Lower lobe of right lung (tissue), 2 donors: Measurements from ENCODE around the gene LYAR. TPM values are rescaled to one million over a fixed set of nuclear protein-coding genes. Genes with fewer than 3 reads are reported as not detected.
A peak's percentile ranks its signal among the peaks of the same experiment; 100 is the strongest.

ENCODE experiments used
- ATAC-seq, 2 donors: fragments of 200-7000 bp; cut with Tn5 transposase; one replicate each; pipeline ENCODE4 v1.9.1; 2020 to 2022; ENCODE audit warnings: mild to moderate bottlenecking in 2 of 2, moderate library complexity in 2 of 2
- DNase-seq: peaks from one replicate; pipeline ENCODE4 v3.0.0-alpha.2; 2020
- H3K27ac ChIP-seq: fragments of 200-600 bp; one replicate; pipeline ENCODE4 v1.8.0; 2022
- H3K27me3 ChIP-seq: fragments of 200-600 bp; one replicate; pipeline ENCODE4 v1.8.0; 2022; ENCODE audit warnings: low read depth
- H3K36me3 ChIP-seq: fragments of 200-600 bp; one replicate; pipeline ENCODE4 v1.8.0; 2022; ENCODE audit warnings: mild to moderate bottlenecking
- H3K4me1 ChIP-seq: fragments of 200-600 bp; one replicate; pipeline ENCODE4 v1.8.0; 2022
- H3K4me3 ChIP-seq: fragments of 200-600 bp; one replicate; pipeline ENCODE4 v1.8.0; 2022; ENCODE audit warnings: mild to moderate bottlenecking
- H3K9me3 ChIP-seq: fragments of 200-600 bp; one replicate; pipeline ENCODE4 v1.8.0; 2022
- CTCF ChIP-seq: fragments of 200-600 bp; IDR thresholded peaks from one replicate; pipeline ENCODE4 v1.8.0; 2022; ENCODE audit warnings: antibody characterized with exemption, mild to moderate bottlenecking
- intact Hi-C: fragments of 100-400 bp; cut with DNase I; formaldehyde crosslinking; loops from one replicate; pipeline ENCODE4 v1.11.0; 2022
- total RNA-seq: library from RNA; stranded (reverse); fragmentation: NEBNext Ultra II Directional; extraction: Animal tissue kit (Norgen Biotek cat#: 25700); gene quantifications from one replicate; pipeline ENCODE4 v1.2.1, GENCODE V29; 2021
- donor health status: DM: no; HTN: yes; CAD: no; lungs with severe emphysema.

The LYAR gene
- total RNA-seq, 1 donor from 2014 or later: 18.0 TPM

GRCh38 chr4:4333265-4333706 is 43.3 kb upstream of the LYAR start:
- ATAC-seq: peak in 1 of 2 donors; percentile 55
- H3K4me1 ChIP-seq: no peaks in the 10 kb centered on the region
- intact Hi-C loops: no loop called here

DNA sequence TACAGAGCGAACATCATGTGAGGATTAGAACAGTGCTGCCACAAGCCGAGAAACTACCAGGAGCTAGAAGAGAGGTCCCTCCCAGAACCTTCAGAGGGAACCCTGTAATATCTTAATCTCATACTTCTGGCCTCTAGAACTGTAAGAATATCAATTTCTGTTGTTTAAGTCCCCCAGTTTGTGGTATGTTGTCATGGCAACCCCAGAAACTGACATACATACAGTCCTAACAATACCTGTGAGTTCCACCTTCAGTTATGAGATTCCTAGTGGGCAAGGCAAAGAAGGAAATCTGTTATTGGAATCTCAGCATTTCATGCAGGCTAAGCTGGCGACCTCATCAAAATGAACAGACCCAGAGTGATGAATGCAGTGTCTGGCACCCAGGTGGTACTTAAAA is 42.6 kb upstream of the LYAR start:
- no peak overlapping the region for H3K27ac ChIP-seq
- no peaks in the 10 kb centered on the region for H3K36me3 ChIP-seq
- no peaks in the 10 kb centered on the region for H3K4me1 ChIP-seq
- no peak for TF ChIP-seq CTCF
- no peak overlapping the region for H3K4me3 ChIP-seq
- intact Hi-C loops: no loop called here
- no peaks in the 10 kb centered on the region for H3K9me3 ChIP-seq
- no peak for DNase-seq
- ATAC-seq: no peak
- no peaks in the 10 kb centered on the region for H3K27me3 ChIP-seq

More at GRCh38 chr4:4333265-4333706, 43.3 kb upstream of the LYAR start:
- Histone ChIP-seq H3K4me3 (no peak overlapping the region), H3K27ac (no peak overlapping the region), H3K36me3 (no peaks in the 10 kb centered on the region), H3K9me3 (no peaks in the 10 kb centered on the region), H3K27me3 (no peaks in the 10 kb centered on the region)
- no peak for TF ChIP-seq CTCF
- DNase-seq: peak; percentile 57

DNA sequence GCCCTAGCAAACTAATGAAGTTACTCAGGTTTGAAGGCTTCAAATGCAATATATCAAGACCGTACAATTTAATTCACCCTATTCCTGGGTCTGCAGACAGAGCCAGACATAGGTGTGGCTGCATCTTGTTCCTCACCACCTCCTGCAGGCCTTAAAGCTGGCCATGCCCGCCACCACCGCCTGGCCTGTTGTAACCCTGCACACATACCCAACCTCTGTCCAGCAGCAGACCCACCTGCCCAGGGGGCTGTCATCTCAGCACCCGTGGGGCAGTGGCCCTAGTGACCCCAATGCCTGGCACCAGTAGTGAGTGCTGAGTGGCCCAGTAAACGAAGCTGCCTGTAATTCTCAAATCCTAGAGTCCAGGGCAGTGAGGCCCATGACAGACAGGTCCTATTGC is 40.8 kb upstream of the LYAR start:
- no peak for DNase-seq
- Histone ChIP-seq H3K4me3 (no peak overlapping the region), H3K4me1 (no peaks in the 10 kb centered on the region), H3K9me3 (no peaks in the 10 kb centered on the region), H3K27me3 (no peaks in the 10 kb centered on the region), H3K27ac (no peak overlapping the region), H3K36me3 (no peaks in the 10 kb centered on the region)
- TF ChIP-seq CTCF: no peak
- ATAC-seq: no peak
- intact Hi-C loops: no loop called here

DNA sequence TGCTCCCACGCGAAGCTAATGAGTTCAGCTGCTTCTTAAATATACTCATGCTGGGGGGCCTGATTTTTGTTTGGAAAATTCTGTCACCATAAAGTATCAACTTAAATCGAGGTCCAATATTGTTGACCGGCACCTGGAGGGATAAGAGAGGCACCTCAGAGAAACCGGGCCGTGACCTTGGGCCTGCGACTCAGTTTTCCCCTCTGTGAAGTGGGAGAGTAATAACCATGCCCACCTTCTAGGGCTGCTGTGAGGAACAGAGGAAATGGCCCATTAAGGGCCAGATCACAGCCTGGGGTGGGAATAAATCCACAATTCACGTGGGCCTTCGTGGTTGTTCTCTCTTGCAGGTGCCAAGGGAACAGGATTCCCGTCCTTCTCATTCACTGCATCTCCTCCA is 39.5 kb upstream of the LYAR start:
- H3K27me3 ChIP-seq: no peaks in the 10 kb centered on the region
- no peak for TF ChIP-seq CTCF
- no peak overlapping the region for H3K27ac ChIP-seq
- H3K4me1 ChIP-seq: no peaks in the 10 kb centered on the region
- DNase-seq (no peak), ATAC-seq (no peak)
- no peaks in the 10 kb centered on the region for H3K36me3 ChIP-seq
- no peaks in the 10 kb centered on the region for H3K9me3 ChIP-seq
- intact Hi-C loops: no loop called here
- H3K4me3 ChIP-seq: no peak overlapping the region

GRCh38 chr4:4328840-4329239 is 38.9 kb upstream of the LYAR start:
- TF ChIP-seq CTCF: no peak
- intact Hi-C loops: no loop called here
- DNase-seq: no peak

DNA sequence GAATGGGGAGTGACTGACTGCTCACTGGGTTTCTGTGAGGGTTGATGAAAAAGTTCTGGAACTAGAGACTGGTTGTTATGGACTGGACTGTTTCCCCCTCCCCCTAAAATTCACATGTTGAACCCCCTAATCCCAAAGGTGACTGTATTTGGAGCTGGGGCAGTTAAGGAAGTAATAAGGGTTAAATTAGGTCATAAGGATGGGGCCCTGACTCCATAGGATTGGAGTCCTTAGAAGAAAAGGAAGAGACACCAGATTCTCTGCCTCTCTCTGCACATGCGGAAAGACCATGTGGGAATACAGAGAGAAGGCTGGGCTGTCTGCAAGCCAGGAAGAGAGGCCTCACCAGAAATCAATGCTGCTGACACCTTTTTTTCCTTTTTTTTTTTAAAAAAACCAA is 38.3 kb upstream of the LYAR start:
- Histone ChIP-seq H3K4me3 (no peak overlapping the region), H3K4me1 (no peaks in the 10 kb centered on the region), H3K36me3 (no peaks in the 10 kb centered on the region), H3K9me3 (no peaks in the 10 kb centered on the region), H3K27ac (no peak overlapping the region), H3K27me3 (no peaks in the 10 kb centered on the region)
- DNase-seq (no peak), ATAC-seq (no peak)
- intact Hi-C loops: no loop called here
- no peak for TF ChIP-seq CTCF

More at GRCh38 chr4:4328840-4329239, 38.9 kb upstream of the LYAR start:
- ATAC-seq: no peak
- no peak overlapping the region for H3K4me3 ChIP-seq
- no peaks in the 10 kb centered on the region for H3K4me1 ChIP-seq
- H3K27ac ChIP-seq: no peak overlapping the region
- H3K27me3 ChIP-seq: no peaks in the 10 kb centered on the region
- no peaks in the 10 kb centered on the region for H3K36me3 ChIP-seq
- no peaks in the 10 kb centered on the region for H3K9me3 ChIP-seq
